ENCODE results near the gene RBBP4.

RBBP4 gene

GRCh38 chr1:32713081-32713480 is 62.1 kb downstream of the RBBP4 start:
- intact Hi-C loops (cut with micrococcal nuclease) = no loop called here
- H3K27me3 Mint-ChIP-seq = peaks cover 21% of the 10 kb centered on the region
- peak overlapping the region; percentile 16 for H3K27ac Mint-ChIP-seq
- no peaks in the 10 kb centered on the region for H3K9me3 Mint-ChIP-seq
- no peak overlapping the region for H3K4me3 Mint-ChIP-seq
- peaks cover 46% of the 10 kb centered on the region for H3K4me1 Mint-ChIP-seq (ENCODE audit: low read depth)
- no peaks in the 10 kb centered on the region for H3K36me3 Mint-ChIP-seq (ENCODE audit: low read depth)

DNA sequence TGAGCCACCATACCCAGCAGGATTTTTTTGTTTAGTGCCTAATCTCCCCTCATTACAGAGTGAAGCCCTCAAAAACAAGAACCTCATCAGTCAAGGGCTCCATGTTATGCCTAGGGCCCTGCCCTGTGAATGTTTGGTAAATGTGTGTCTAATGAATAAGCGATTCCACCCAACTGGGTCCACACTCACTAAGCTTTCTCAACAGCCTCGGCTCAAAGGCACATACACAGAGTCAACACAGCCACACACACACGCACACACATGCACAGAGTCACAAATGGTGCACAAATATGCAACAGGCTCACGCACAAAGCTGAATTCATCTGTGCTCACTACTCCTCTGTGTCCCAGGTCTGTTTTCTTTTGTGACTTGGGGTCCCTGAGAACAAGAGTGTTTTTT is 63.3 kb downstream of the RBBP4 start:
- Mint-ChIP-seq H3K36me3 (ENCODE audit: low read depth) (no peaks in the 10 kb centered on the region), H3K9me3 (no peaks in the 10 kb centered on the region), H3K27ac (no peak overlapping the region), H3K4me1 (ENCODE audit: low read depth) (peaks cover 48% of the 10 kb centered on the region), H3K27me3 (peaks cover 22% of the 10 kb centered on the region), H3K4me3 (no peak overlapping the region)
- intact Hi-C loops (cut with micrococcal nuclease) = no loop called here

- no peaks in the 10 kb centered on the region for H3K9me3 Mint-ChIP-seq
- no peaks in the 10 kb centered on the region for H3K36me3 Mint-ChIP-seq (ENCODE audit: low read depth)
- H3K27me3 Mint-ChIP-seq = peaks cover 27% of the 10 kb centered on the region
- H3K27ac Mint-ChIP-seq = no peak overlapping the region
- intact Hi-C loops (cut with micrococcal nuclease) = no loop called here
- H3K4me3 Mint-ChIP-seq = no peak overlapping the region
- peaks cover 33% of the 10 kb centered on the region for H3K4me1 Mint-ChIP-seq (ENCODE audit: low read depth)
These were observed 64.9 kb downstream of the RBBP4 start for GRCh38 chr1:32715901-32716311.

DNA sequence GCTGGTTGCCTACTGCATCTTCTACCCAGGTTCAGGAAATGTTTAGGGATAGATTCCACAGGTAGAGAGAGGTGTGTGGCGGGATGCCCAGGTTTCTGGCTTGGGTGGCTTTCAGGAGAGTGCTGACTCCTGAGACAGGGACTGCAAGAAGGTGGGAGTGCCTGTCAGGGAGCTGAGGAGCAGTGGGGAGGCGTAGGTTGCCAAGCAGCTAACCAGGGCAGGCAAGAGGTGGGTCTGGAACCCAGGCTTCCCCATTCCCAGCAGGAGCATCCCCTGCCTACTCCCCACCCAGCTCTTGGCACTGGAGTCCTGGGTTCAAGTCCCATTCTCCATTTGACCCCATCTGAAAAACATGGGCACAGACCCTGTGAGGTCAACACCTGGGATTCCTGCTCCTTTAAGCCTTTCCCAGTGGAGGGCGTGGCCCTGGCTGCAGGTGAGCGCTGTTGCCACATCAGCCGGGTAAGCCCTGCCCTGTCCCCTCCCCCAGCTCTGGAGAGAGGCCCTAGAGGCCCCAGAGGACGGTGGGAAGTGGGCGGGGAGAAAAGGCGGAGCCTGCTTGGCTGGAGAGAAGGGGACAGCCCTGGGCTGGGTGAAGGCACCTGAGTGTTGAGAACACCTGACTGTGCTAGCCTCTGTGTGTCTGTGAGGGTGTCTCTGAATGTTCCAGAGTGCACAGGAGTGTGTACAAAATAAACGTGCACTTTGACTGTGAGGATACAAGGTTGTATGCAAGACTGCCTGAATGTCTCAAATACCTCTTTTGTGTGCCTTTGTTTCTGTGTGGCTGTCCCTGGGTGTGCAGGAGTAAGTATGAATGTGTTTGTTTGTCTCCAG is 65.5 kb downstream of the RBBP4 start:
- Mint-ChIP-seq H3K9me3 (no peaks in the 10 kb centered on the region), H3K36me3 (ENCODE audit: low read depth) (no peaks in the 10 kb centered on the region), H3K4me3 (no peak overlapping the region), H3K27ac (no peak overlapping the region), H3K27me3 (peaks cover 30% of the 10 kb centered on the region), H3K4me1 (ENCODE audit: low read depth) (peaks cover 27% of the 10 kb centered on the region)
- intact Hi-C loops (cut with micrococcal nuclease) = no loop called here

GRCh38 chr1:32717503-32717902 is 66.5 kb downstream of the RBBP4 start:
- Mint-ChIP-seq H3K4me1 (ENCODE audit: low read depth) (peaks cover 23% of the 10 kb centered on the region), H3K4me3 (no peak overlapping the region), H3K27me3 (peaks cover 34% of the 10 kb centered on the region), H3K27ac (no peak overlapping the region), H3K9me3 (no peaks in the 10 kb centered on the region), H3K36me3 (ENCODE audit: low read depth) (no peaks in the 10 kb centered on the region)
- intact Hi-C loops (cut with micrococcal nuclease) = no loop called here

DNA sequence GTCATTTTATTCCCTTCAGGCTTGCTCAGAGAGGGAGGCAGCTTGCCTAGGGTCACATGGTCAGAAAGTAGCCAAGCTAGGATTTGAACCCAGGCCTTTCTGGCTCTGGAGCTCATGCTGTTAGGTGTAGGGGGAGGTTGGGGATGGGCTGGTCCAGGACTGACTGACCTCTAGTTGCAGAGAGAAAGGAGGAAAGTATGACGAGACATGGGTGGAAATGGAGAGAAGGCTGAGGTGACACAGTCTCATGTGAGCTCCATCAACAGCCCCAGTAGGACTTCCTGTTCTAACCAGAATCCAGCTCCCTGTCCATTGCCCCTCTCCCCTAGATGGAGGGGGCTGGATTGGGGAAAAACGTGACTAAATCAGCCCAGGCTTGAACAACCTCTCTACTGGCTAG is 67.0 kb downstream of the RBBP4 start:
- H3K27ac Mint-ChIP-seq = no peak overlapping the region
- intact Hi-C loops (cut with micrococcal nuclease) = no loop called here
- H3K4me1 Mint-ChIP-seq (ENCODE audit: low read depth) = peaks cover 23% of the 10 kb centered on the region
- H3K9me3 Mint-ChIP-seq = no peaks in the 10 kb centered on the region
- H3K36me3 Mint-ChIP-seq (ENCODE audit: low read depth) = no peaks in the 10 kb centered on the region
- no peak overlapping the region for H3K4me3 Mint-ChIP-seq
- H3K27me3 Mint-ChIP-seq = peaks cover 31% of the 10 kb centered on the region

- H3K27me3 Mint-ChIP-seq = peaks cover 26% of the 10 kb centered on the region
- H3K4me3 Mint-ChIP-seq = no peak overlapping the region
- no peaks in the 10 kb centered on the region for H3K36me3 Mint-ChIP-seq (ENCODE audit: low read depth)
- intact Hi-C loops (cut with micrococcal nuclease) = no loop called here
- no peaks in the 10 kb centered on the region for H3K9me3 Mint-ChIP-seq
- peaks cover 23% of the 10 kb centered on the region for H3K4me1 Mint-ChIP-seq (ENCODE audit: low read depth)
- H3K27ac Mint-ChIP-seq = no peak overlapping the region
These were observed 67.5 kb downstream of the RBBP4 start for GRCh38 chr1:32718527-32718926.

GRCh38 chr1:32719681-32720275 is 68.8 kb downstream of the RBBP4 start:
- H3K4me3 Mint-ChIP-seq = no peak overlapping the region
- intact Hi-C loops (cut with micrococcal nuclease) = no loop called here
- peaks cover 28% of the 10 kb centered on the region for H3K4me1 Mint-ChIP-seq (ENCODE audit: low read depth)
- peaks cover 29% of the 10 kb centered on the region for H3K27me3 Mint-ChIP-seq
- H3K9me3 Mint-ChIP-seq = no peaks in the 10 kb centered on the region
- no peak overlapping the region for H3K27ac Mint-ChIP-seq
- no peaks in the 10 kb centered on the region for H3K36me3 Mint-ChIP-seq (ENCODE audit: low read depth)

DNA sequence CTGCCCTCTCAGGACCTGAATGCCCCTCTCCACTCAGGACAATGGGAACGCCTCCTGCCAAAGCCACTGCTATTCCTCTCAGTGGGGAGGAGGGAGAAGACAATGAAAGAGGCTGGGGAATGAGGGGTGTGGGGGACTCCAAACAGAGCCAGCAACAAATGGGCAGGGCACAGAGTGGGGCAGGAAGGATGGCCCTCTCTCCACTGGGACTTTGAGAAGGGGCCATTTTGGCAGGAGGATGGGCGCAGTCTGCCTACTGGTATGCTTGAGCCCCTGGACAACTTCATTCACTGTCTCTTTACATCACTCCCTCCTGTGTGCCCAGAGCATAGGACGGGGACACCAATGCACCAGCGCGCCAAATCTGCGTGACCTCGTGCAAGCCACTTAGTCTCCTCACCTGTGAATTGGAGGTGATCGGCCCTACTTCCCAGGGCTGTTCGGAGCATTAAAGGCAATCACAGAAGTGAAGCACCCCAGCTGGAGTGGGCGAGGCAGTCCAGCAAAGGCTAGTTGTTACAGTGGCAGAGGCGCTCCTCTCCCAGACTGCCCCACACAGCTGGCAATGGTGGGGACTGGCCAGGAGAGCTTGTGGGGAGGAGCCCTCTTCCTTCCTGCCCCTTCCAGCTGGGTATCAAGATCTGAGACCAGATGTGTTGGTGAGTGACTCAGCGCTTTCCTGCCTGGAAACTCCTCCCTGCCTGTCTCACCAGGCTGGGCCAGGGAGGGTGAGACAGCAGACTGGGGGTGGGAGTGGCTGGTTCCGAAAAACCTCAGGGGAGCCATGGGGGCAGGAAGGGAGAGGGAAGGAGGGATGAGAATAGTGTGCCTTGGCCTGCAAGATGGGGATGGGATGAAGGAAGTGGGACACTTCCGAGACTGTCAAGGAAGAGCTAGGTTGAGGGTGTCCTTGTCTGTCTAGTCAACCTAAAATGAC is 73.9 kb downstream of the RBBP4 start:
- H3K27me3 Mint-ChIP-seq = peaks cover 17% of the 10 kb centered on the region
- intact Hi-C loops (cut with micrococcal nuclease) = no loop called here
- peak overlapping the region; percentile 33 for H3K27ac Mint-ChIP-seq
- no peak overlapping the region for H3K4me3 Mint-ChIP-seq
- no peaks in the 10 kb centered on the region for H3K36me3 Mint-ChIP-seq (ENCODE audit: low read depth)
- H3K9me3 Mint-ChIP-seq = no peaks in the 10 kb centered on the region
- H3K4me1 Mint-ChIP-seq (ENCODE audit: low read depth) = peaks cover 28% of the 10 kb centered on the region

- H3K27me3 Mint-ChIP-seq = peaks cover 17% of the 10 kb centered on the region
- intact Hi-C loops (cut with micrococcal nuclease) = no loop called here
- H3K4me3 Mint-ChIP-seq = no peak overlapping the region
- H3K9me3 Mint-ChIP-seq = no peaks in the 10 kb centered on the region
- H3K27ac Mint-ChIP-seq = peak overlapping the region; percentile 33
- no peaks in the 10 kb centered on the region for H3K36me3 Mint-ChIP-seq (ENCODE audit: low read depth)
- peaks cover 28% of the 10 kb centered on the region for H3K4me1 Mint-ChIP-seq (ENCODE audit: low read depth)
These were observed 74.6 kb downstream of the RBBP4 start for GRCh38 chr1:32725615-32725982.

DNA sequence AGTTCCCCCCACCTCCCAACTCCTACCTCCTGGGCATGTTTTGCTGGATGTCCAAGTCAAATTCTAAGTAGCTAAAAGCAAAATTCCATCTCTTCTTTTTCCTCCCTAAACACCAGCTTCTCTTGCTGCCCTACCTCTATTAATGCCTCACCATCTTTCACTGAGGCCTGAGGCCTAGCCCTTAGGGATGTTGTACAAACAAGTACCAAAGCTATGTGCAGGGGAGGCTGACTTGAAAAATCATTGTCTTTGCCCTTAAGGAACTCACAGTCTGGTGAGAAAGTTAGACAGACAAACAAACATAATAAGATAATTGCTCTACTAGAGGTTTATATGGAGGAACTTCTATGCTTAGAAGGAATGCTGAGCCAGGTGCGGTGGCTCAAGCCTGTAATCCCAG is 76.9 kb downstream of the RBBP4 start:
- Mint-ChIP-seq H3K4me3 (no peak overlapping the region), H3K4me1 (ENCODE audit: low read depth) (peaks cover 32% of the 10 kb centered on the region), H3K9me3 (no peaks in the 10 kb centered on the region), H3K36me3 (ENCODE audit: low read depth) (no peaks in the 10 kb centered on the region), H3K27ac (no peak overlapping the region), H3K27me3 (peaks cover 9% of the 10 kb centered on the region)
- intact Hi-C loops (cut with micrococcal nuclease) = no loop called here

GRCh38 chr1:32728413-32729077 is 77.5 kb downstream of the RBBP4 start:
- Mint-ChIP-seq H3K27me3 (peaks cover 9% of the 10 kb centered on the region), H3K36me3 (ENCODE audit: low read depth) (no peaks in the 10 kb centered on the region), H3K4me3 (no peak overlapping the region), H3K9me3 (no peaks in the 10 kb centered on the region), H3K27ac (no peak overlapping the region), H3K4me1 (ENCODE audit: low read depth) (peaks cover 32% of the 10 kb centered on the region)
- intact Hi-C loops (cut with micrococcal nuclease) = no loop called here

DNA sequence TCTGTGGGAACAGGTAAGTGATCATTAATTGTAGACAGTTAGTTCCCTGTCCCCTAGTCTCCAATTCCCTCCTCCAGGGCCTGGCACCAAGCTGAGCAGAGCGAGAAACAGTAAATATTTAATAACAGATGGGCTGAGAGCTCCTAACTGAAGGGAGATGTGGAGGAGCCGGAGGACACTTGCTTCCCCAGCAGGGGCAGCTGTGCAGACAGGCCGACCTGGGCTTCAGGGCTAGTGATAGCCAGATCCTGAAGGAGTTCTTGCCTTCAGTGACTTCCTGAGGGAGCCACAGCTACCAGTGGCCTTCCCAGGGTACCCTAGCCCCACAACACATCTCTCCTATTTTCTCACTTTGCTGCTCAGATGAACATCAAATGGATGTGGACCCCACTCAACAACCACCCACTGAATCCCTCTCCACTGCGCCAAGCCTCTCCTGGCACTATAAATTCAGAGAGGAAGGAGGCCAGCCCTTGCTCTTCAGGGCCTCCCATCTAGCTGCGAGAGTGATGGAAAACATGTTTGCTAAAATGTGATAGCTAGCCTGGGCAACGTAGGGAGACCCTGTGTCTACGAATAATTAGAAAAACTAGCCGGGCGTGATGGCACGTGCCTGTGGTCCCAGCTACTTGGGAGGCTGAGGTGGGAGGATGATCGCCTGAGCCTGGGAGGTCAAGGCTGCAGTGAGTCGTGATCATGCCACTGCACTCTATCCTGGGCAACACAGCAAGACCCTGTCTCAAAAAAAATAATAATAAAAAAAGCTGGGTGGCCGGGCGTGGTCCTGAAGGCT is 78.4 kb downstream of the RBBP4 start:
- no peaks in the 10 kb centered on the region for H3K9me3 Mint-ChIP-seq
- no peak overlapping the region for H3K4me3 Mint-ChIP-seq
- peaks cover 10% of the 10 kb centered on the region for H3K27me3 Mint-ChIP-seq
- H3K36me3 Mint-ChIP-seq (ENCODE audit: low read depth) = no peaks in the 10 kb centered on the region
- H3K4me1 Mint-ChIP-seq (ENCODE audit: low read depth) = peaks cover 30% of the 10 kb centered on the region
- no peak overlapping the region for H3K27ac Mint-ChIP-seq
- intact Hi-C loops (cut with micrococcal nuclease) = no loop called here

Data from dendritic cell treated with granulocyte-macrophage colony-stimulating factor and Interleukin-4, amounts not matched to agents 40 ng/mL and 50 ng/mL, for 4 days (primary cell).